ENCODE results near the gene RAB6C.
"Not testable (repeated sequence)": the region's sequence is repeated elsewhere in the genome, so short reads cannot be mapped to it uniquely, and the experiment has no call there.

Gene RAB6C

GRCh38 chr2:129996657-129997237 lies 17.3 kb downstream of the RAB6C start:
- not testable (repeated sequence) for DNase-seq (ENCODE audit: low read depth)

DNA sequence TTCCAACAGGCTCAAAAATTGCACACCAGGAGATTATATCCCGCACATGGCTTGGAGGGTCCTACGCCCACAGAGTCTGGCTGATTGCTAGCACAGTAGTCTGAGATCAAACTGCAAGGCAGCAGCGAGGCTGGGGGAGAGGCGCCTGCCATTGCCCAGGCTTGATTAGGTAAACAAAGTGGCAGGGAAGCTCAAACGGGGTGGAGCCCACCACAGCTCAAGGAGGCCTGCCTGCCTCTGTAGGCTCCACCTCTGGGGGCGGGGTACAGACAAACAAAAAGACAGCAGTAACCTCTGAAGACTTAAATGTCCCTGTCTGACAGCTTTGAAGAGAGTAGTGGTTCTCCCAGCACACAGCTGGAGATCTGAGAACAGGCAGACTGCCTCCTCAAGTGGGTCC lies 19.3 kb downstream of the RAB6C start:
- DNase-seq (ENCODE audit: low read depth): not testable (repeated sequence)

DNA sequence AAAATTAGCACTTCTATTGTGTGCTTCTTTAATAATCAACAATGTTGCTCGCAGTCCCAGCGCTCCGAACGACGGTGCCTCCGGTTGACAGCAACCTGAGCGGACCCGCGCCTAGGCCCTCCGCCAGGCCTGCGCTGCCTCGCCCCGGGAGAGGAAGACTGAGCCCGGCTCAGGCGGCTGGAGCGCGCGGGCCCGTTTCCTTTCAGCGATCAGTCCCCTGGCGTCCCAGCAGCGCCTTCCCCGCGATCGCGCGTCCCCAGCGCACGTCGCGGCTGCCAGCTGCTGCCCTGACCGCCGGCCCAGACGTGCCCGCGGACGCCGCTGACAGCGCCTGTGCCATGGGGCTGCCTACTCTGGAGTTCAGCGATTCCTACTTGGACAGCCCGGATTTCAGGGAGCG lies 26.4 kb downstream of the RAB6C start:
- not testable (repeated sequence) for DNase-seq (ENCODE audit: low read depth)

GRCh38 chr2:130016701-130017100 lies 37.2 kb downstream of the RAB6C start:
- DNase-seq (ENCODE audit: low read depth): not testable (repeated sequence)

- no peak for DNase-seq (ENCODE audit: low read depth)
These were observed 39.9 kb downstream of the RAB6C start for GRCh38 chr2:130019402-130019801.

- DNase-seq (ENCODE audit: low read depth): not testable (repeated sequence)
These were observed 40.6 kb downstream of the RAB6C start for GRCh38 chr2:130020069-130020468.

DNA sequence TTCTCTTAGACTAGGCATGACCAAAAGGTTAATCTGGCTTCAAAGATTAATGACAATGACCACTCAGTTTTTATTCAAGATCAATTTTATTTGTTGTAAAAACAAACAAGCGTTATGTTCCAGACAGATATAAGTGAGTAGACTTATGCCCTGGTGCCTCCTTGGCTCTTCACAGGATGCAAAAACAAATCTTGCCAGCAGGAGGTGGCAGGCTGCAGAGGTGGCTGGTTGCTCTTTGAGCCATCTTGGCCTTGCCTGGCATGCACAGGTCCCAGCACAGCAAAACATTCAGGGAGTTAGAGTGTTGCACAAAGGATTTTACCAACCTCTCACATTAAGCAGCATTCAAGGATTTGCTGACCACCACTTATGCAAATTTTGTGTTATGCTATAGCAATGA lies 46.5 kb downstream of the RAB6C start:
- DNase-seq (ENCODE audit: low read depth): not testable (repeated sequence)
